Heart left ventricle (tissue), 13 donors: ENCODE results near the gene TTBK2.

ENCODE experiments used
- CTCF ChIP-seq, 12 donors: fragments of 200-600 bp; sonication (generic) in 4 of 12; IDR thresholded peaks; one replicate each; pipeline versions ENCODE4 v1.5.0 to v1.8.0; 2018 to 2022; ENCODE audit warnings: antibody characterized with exemption in 12 of 12, mild to moderate bottlenecking in 5 of 12
- POLR2A ChIP-seq, 2 donors: fragments of 450-650 bp; IDR thresholded peaks; one replicate each; pipeline ENCODE4 v1.6.1; 2017; ENCODE audit warnings: antibody characterized with exemption in 2 of 2, mild to moderate bottlenecking in 2 of 2, moderate library complexity in 2 of 2
- donor health status: ischemic (EF 13 %, LVEDD 7.1; RV severe dilation, severe dysfunction).
- donor health status: DM: no; HTN: yes; CAD: no.
- donor health status: DM: no; HTN: no; CAD: no.
- donor health status: ischemic (EF 25% LVEDD 6.9; RV normal size, moderate dysfunction).
- donor health status: ischemic (EF 25% LVEDD 5.7; RV mildly dilated, moderate dysfunction).
- donor health status: ischemic (EF 35%, LVEDD 5.7; RV mildly dilated, moderate dysfunction).
- donor health status: nonischemic (EF 11% LVEDD 7.7; RV severe dilation, severe dysfunction).
- donor health status: DM: yes; HTN: yes; CAD: no.
- donor health status: PGD.
- donor health status: ischemic (EF 29% LVEDD 5.4; RV normal size, mild dysfunction).
- donor health status: nonischemic (EF 23%, LVEDD 6.1; RV moderate dilation, normal function).

GRCh38 chr15:42802168-42802567 lies 118.4 kb downstream of the TTBK2 start:
- TF ChIP-seq POLR2A (IDR thresholded peaks at IDR 0.05): no peak
- TF ChIP-seq CTCF (IDR thresholded peaks at IDR 0.05): no peak
